ENCODE measurements around the gene LEMD2.

- TF ChIP-seq CTCF (IDR thresholded peaks at IDR 0.05; ENCODE audit: low read depth, low read length, poor library complexity, severe bottlenecking), result no peak
- no peak for TF ChIP-seq EZH2phosphoT487 (IDR thresholded peaks at IDR 0.05; ENCODE audit: borderline replicate concordance, low read length)
Observed at GRCh38 chr6:33816911-33817310, 28.0 kb upstream of the LEMD2 start.
